ENCODE data around the gene TUG1.

Gene TUG1

GRCh38 chr22:30968924-30969531 is at the start of gene TUG1:
Gene TUG1, plus strand, starts transcription at chr22:30969265.
- DNase-seq (ENCODE audit: low read depth in 4 of 4, low spot score in 1 of 4): peak; percentile 85 to 96 (median 94)

DNA sequence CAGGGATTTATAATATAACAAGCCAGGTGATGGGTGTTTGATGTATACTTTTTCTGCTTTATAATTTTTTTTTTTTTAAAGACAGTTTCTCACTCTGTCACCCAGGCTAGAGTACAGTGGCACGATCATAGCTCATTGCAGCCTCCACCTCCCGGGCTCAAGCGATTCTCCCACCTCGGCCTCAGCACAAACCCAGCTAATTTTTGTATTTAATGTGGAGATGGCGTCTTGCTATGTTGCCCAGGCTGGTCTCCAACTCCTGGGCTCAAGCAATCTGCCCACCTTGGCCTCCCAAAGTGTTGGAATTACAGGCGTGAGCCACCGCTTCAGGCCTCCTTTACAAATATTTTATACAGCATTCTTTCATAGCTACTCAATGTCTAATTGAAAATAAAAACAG is 49.1 kb upstream of the TUG1 start:
- DNase-seq (ENCODE audit: low read depth in 4 of 4, low spot score in 1 of 4): no peak

DNA sequence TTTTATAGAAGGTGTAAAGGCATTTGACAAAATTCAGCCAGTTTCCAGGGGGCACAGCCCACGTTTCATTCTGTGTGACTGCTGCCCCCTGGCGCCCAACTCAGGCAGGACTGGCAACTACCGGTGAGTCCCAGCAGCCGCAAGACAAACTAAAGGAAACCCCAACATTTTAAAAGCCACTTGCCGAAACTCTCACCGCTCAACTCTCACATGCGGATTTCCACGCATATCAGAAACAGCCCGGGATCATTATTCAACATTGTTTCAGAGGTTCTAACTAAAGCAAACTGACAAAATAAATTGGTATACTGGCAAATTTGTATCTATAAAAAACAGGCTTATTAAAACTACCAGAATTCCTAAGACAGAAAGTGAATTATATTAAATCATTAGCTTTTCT is 48.7 kb upstream of the TUG1 start:
- peak; percentile 73 to 83 (median 78) for DNase-seq (ENCODE audit: low read depth in 4 of 4, low spot score in 1 of 4)

GRCh38 chr22:30921108-30921507 is 48.0 kb upstream of the TUG1 start:
- DNase-seq (ENCODE audit: low read depth in 4 of 4, low spot score in 1 of 4): no peak

- peak; percentile 37 to 73 (median 58) for DNase-seq (ENCODE audit: low read depth in 4 of 4, low spot score in 1 of 4)
Observed at GRCh38 chr22:30922151-30922611, 46.9 kb upstream of the TUG1 start.

DNA sequence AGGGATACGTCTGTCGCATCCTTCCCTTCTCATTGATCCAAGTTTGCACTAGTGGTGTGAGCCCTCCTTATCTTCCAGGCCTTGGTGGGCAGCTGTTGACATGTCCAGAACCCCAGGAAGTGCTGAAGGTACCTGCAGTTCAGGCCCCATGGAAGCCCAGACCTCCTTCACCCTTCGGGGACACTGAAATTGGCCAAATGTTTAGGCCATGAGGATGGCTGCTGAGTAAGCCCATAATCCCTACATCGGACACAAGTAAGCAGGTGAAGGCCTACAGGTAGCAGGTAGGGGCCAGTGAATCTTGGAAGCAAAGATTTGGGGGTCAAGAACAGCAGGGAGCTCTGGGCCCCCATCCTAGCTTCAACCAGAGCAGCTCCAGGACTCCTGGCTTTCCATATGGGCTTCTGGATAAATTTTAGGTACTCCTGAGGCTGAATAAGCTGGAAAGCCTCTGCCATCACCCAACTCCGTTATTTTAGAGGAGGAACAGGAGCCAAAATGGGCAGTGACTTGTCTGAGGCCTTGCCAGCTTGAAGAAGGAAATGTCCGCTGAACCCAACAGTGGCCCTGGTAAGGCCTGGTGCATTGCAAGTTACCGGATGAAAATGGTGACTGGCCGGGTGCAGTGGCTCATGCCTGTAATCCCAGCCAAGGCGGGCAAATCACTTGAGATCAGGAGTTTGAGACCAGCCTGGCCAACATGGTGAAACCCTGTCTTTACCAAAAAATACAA is 45.7 kb upstream of the TUG1 start:
- DNase-seq (ENCODE audit: low read depth in 4 of 4, low spot score in 1 of 4): no peak

GRCh38 chr22:30925667-30926066 is 43.4 kb upstream of the TUG1 start:
- DNase-seq (ENCODE audit: low read depth in 4 of 4, low spot score in 1 of 4): no peak

DNA sequence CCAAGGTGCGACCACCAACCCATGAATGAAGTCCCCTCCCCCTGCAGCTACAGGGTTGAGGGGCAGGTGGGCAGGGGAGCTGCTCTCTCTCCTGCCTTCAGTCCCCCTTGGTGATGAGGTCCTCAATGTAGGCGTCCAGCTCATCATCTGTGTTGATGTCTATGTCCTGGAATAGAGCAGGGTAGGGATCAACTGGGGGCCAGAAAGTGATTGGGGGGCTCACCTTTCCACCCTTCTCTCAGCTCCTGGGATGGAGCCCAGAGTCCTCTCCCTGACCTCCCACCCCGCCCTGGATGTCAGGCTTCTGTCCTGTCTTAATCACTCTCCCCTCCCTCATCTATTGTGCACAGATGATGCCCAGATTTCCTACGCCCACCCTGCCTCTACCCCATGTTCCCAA is 42.4 kb upstream of the TUG1 start:
- no peak for DNase-seq (ENCODE audit: low read depth in 4 of 4, low spot score in 1 of 4)

DNA sequence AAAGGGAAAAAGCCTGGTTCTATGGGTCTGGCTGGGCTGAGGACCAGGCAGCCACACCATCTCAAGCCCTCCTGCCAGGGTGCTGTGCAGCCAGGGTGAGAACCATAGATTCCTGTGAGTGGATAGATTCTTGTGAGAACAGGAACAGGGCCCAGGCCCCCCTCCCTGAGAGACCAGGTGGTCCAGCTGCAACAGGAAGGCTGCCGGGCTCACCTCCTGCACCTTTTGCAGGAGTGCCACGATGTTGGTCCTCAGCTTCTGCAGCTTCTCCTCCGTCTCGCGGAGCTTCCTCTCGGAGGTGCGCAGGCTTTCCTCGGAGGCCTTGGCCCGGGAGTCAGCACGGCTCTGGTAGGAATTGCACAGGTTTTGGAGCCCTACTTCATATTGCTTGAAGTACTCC is 41.3 kb upstream of the TUG1 start:
- no peak for DNase-seq (ENCODE audit: low read depth in 4 of 4, low spot score in 1 of 4)

- DNase-seq (ENCODE audit: low read depth in 4 of 4, low spot score in 1 of 4): no peak
Observed at GRCh38 chr22:30928401-30928800, 40.7 kb upstream of the TUG1 start.

DNA sequence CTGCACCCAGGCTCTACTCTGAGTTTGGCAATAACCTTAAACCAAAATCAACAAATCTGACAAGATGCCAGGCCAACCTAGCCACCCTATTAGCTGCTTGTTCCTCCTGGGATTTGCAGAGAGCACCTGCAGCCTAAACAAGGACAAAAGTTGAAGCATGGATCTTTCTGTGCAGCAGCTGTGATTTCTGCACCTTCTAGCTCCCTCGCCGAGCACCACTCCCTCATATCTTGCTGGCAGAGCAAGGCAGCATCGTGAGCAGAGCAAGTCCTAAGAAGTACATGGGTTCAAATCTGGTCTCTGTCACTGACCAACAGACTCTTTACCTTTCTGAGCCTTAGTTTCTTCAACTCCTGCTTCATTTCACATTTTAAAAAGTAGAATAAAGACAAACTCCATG is 38.8 kb upstream of the TUG1 start:
- DNase-seq (ENCODE audit: low read depth in 4 of 4, low spot score in 1 of 4): no peak

DNA sequence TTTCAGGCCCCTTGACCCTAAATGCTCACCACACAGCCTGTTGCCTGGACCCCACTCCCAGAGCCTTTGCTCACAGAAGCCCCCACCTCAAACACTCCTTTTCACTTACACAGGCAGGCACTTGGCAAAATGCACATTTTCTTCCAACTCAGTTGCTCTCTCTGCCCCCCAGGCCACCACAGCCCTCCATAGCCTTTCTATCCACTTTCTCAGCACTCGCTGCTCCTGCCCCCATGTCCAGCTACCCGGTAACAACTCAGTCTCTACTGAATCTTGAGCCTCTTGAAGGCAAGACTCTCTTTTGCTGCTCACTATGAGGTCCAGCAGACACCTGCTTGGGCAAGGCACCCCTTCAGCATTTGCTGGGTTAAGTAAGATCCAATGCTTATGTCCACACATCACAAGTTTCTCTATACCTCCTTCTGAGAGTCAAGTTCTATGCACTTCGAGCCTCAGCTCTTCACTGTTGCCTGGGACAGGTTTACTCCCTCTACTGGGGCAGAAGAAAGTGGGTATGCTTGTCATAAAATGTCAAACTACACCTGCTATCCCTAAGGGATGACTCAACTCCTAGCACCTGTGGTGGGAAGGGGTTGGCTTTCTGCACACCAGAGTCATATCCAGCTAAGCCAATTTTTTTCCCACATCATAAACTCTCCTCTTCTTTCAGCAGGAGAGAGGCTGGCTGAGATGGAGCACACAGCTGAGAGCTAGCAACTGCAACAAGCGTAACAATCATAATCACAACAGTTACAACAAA is 37.3 kb upstream of the TUG1 start:
- no peak for DNase-seq (ENCODE audit: low read depth in 4 of 4, low spot score in 1 of 4)

DNA sequence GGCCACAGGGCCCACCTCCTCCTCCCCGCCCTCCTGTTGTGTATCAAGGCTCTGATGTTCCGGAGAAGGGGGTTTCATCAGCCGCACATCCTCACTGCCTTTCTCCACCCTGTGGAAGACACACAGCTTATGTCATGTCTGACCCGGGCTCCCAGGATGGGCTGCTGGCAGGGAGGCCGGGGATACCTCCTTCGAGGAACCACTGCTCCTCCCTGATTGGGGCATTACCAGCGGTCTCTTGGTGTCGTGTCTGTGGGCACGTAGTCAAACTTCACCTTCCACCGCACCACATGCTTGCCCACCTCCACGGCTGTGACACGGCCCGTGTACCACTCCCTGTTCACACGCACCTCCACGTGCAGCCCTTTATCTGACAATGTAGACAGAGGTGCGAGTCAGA is 36.4 kb upstream of the TUG1 start:
- no peak for DNase-seq (ENCODE audit: low read depth in 4 of 4, low spot score in 1 of 4)

DNA sequence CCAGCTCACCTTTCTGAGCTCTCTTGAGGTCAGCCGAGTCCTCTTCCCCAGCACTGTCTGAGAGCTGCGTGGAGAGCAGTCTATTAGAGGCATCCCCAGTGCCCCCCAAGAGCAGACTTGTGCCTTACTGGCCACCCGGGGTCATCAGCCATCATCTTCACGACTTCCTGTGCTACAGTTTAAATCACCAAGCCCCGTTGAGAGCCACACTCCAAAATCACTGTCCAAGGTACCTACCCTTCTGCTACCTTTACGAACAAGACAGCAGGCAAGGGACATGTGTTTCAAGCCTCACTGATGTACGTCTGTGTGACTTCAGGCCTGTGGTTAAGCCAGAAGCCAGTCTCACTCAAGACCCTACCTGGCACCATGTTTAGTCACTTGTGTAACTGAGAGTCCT is 35.6 kb upstream of the TUG1 start:
- no peak for DNase-seq (ENCODE audit: low read depth in 4 of 4, low spot score in 1 of 4)

- DNase-seq (ENCODE audit: low read depth in 4 of 4, low spot score in 1 of 4): no peak
Observed at GRCh38 chr22:30934053-30934452, 35.0 kb upstream of the TUG1 start.

- peak in 1 of 4 experiments; percentile 20 for DNase-seq (ENCODE audit: low read depth in 4 of 4, low spot score in 1 of 4)
Observed at GRCh38 chr22:30940685-30941362, 28.2 kb upstream of the TUG1 start.

DNA sequence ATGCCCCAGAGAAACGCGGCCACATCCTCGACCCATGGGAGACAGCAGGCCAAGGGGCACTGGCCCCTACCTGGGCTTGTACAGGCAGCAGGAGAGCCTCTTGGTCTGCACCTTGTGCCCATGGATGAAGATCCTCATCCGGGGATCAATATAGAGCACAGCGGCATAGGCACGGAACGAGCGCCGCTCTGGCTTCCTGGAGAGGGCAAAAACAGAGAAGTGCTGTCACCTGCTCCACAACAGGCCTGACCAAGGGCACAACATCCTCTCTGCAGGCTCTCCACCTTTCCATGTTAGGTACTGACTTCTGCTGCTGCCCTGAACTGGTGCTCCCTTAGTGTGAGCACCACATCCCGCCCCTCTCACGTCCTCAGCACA is 27.7 kb upstream of the TUG1 start:
- no peak for DNase-seq (ENCODE audit: low read depth in 4 of 4, low spot score in 1 of 4)

GRCh38 chr22:30943368-30943767 is 25.7 kb upstream of the TUG1 start:
- DNase-seq (ENCODE audit: low read depth in 4 of 4, low spot score in 1 of 4): no peak

DNA sequence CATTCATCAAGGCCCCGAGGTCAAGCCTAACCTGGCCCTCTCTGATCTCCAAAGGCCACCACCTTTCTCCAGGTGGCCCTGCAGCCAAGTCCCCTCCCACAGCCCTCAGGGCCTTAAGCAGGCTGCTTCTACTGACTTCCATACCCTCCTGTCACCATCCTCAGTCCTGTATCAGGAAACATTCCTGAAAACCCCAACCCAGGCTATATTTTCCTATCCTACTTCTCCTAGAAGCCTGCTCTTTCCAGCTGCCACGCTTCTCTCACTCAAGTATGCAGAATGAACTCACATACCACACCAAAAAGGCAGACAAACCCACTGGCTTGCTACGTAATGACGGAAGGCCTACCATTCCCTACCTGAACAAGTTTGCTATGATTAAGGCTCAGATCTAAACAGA is 24.1 kb upstream of the TUG1 start:
- DNase-seq (ENCODE audit: low read depth in 4 of 4, low spot score in 1 of 4): no peak

DNA sequence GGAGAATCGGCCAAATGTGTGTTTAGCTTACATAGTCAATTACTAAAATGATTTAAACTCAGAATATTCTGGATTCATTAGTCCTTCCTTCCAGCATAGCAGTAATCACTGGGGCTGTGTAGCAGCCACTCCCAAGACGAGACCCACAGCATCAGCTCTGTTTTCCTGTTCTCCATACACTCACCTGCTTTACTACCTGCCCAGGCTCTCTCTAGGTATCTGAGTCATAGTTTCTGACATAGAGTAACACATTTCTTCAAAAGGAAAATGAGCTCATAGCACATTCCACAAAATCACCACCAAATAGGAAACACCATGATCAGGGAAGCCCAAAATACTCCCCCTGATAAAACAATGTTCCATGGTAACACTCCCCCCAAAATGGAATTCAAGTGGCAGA is 23.4 kb upstream of the TUG1 start:
- no peak for DNase-seq (ENCODE audit: low read depth in 4 of 4, low spot score in 1 of 4)

- DNase-seq (ENCODE audit: low read depth in 4 of 4, low spot score in 1 of 4): no peak
Observed at GRCh38 chr22:30946354-30946753, 22.7 kb upstream of the TUG1 start.

Data from stimulated activated CD4-positive, alpha-beta T cell treated with anti-CD3 and anti-CD28 coated beads, Interleukin-1b, Interleukin-23, amount 100 ng/mL, for 24 hours (primary cell).